HG03064 (cell line): Measurements from ENCODE around the gene FBXO39.
"Not testable (repeated sequence)": the region's sequence is repeated elsewhere in the genome, so short reads cannot be mapped to it uniquely, and the experiment has no call there.

Source experiments
- ATAC-seq: cut with Tn5 transposase; IDR thresholded peaks from one replicate; pipeline ENCODE4 v1.9.1; 2021; ENCODE audit warnings: low read depth; ENCODE audit not compliant: unreplicated experiment

The FBXO39 gene

DNA sequence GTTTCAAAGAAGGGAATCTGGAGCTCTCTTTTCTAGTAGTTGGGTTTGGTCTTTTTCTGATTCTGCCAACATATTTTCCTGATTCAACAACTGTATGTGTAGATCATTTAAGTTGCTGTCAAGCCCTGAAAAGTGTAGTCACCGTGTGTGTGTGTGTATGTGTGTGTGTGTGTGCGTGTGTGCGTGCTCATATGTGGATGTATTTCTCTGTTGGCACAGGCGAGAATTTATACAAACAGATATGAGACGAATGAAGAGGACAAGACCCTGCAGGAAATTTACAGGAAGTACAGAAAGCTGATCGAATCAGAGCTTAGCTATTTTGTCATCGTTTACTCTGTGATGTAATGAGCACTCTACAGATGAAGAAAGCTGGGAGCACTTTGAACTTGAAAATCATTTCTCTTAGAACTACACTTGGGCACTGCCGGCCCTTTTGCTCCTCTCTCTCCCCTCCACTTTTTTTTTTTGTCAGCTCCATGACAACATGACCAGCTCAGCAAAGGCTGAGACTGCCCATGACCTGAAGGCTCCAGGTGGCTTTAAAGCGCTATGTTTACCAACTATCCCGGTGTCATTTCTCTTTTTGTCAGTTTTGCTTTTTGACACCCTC is 11.2 kb downstream of the FBXO39 start:
- ATAC-seq = no peak

GRCh38 chr17:6789146-6789545 is 13.1 kb downstream of the FBXO39 start:
- ATAC-seq = no peak

DNA sequence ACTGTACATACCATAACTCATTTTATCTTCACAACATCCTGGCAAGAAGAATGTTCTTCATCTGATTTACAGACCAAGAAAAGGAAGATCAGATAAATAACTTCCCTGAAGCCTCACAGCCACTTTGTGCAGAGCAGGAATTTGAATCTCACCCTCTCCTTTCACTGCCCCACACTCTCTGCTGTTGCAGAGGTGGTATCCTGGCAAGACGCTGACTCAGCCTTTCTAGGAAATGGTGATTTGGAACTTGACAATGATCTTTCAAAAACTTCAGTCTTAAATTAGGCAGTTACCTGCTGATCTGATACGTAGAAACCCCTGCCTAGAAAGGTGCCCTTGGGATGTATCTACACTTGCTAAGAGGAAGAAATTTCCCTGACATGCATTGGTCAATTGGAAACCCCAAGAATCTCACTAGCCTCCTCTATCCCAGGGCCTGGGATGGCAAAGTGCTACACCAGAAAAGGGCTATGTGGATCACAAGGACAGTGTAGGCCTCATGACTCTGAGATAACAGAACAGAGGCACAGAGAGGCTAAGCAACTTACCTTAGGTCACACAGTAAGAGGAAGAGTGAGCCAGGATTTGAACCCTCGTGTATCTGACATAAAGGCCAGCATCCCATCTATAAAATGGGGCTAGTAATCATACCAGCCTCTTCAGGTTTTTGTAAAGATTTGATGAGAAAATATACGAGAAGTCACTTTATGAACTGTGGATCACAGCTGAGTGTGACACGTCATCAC is 17.9 kb downstream of the FBXO39 start:
- no peak for ATAC-seq

- no peak for ATAC-seq
Measured at GRCh38 chr17:6796017-6796886, 20.2 kb downstream of the FBXO39 start.

- ATAC-seq = no peak
Measured at GRCh38 chr17:6796887-6797490, 21.0 kb downstream of the FBXO39 start.

GRCh38 chr17:6797718-6798351 is 21.8 kb downstream of the FBXO39 start:
- ATAC-seq = no peak

GRCh38 chr17:6799738-6800137 is 23.7 kb downstream of the FBXO39 start:
- no peak for ATAC-seq

DNA sequence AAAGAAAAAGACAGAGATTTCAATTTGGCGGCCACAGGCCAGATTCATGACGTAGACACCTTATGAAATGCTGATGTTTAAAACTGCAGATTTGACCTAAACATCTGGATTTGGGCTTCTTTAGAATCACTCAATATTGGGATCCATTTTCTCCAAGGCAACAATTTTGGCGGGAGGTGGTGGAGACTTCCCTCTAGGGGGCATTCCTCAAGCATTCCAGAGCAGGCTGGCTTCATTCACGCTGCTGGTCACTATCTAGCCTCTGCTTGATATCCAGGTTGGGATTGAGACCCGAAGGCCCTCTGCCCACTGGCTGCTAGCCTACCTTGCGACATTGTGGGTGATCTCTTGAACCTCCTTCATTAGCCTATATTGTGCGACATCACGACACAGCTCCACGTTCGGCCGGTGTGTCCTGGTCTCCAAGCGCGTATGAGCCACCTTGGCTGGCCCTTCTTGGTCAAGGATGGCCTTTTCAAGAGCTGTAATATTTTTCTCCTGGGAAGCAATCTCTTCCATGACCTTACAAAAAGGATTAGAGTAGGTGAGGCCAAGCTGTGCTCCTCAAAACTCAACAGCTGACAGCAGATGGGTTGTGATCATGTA is 24.5 kb downstream of the FBXO39 start:
- no peak for ATAC-seq

GRCh38 chr17:6811510-6811909 is 35.5 kb downstream of the FBXO39 start:
- no peak for ATAC-seq

GRCh38 chr17:6812295-6812694 is 36.3 kb downstream of the FBXO39 start:
- no peak for ATAC-seq

GRCh38 chr17:6815775-6816174 is 39.8 kb downstream of the FBXO39 start:
- ATAC-seq = no peak

- ATAC-seq = not testable (repeated sequence)
Measured at GRCh38 chr17:6816368-6816767, 40.4 kb downstream of the FBXO39 start.

DNA sequence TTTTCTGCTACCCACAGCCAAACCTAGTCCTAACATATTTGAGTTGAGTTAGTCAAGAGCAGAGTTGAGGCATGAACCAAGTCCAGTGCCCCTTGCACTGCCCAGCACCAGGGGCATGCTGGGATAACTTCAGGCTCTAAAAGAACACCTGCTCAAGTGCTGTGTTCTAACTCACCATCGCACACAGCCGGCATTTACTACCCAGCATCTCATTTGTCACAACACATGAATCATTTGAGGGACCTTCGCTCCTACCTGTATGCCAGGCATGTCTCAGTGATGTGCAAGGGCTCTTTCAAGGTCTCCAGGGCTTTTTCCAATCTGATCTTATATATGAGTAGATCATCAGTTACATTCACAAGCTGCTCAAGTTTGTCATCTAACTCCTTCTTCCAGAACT is 42.9 kb downstream of the FBXO39 start:
- no peak for ATAC-seq

DNA sequence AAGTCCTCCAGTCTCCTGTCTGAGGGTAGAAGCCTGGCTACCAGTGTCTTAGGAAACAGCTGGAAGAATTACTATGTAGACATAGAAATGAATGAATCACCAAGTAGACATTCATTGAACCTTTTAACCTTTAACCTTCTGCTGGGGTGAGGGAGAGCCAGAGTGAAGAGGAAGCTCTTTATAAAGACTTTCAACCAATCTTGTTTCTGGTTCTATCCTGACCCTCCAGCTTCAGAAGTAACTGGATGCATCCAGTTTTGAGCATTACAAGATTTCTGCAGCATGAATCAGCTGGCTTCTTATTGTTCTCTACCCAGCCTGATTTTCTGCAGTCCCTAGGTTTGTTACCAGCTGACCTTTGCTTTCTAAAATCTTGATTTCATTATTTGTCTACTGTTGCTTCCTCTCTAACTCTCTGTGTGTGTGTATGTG is 47.0 kb downstream of the FBXO39 start:
- no peak for ATAC-seq

- no peak for ATAC-seq
Measured at GRCh38 chr17:6830383-6830986, 54.5 kb downstream of the FBXO39 start.

- ATAC-seq = no peak
Measured at GRCh38 chr17:6831661-6832263, 55.7 kb downstream of the FBXO39 start, which contains the start of gene TEKT1. TSS of gene TEKT1 (minus strand) at chr17:6831729. CDS start at chr17:6830376, 1,353 bp downstream.
